HG03139 (cell line): ENCODE data around the gene STARD3.
"Not testable (repeated sequence)": the region's sequence is repeated elsewhere in the genome, so short reads cannot be mapped to it uniquely, and the experiment has no call there.

Experiments used
- ATAC-seq: cut with Tn5 transposase; IDR thresholded peaks from one replicate; pipeline ENCODE4 v1.9.1; 2021; ENCODE audit not compliant: unreplicated experiment

The STARD3 gene

GRCh38 chr17:39687101-39687545 is 50.2 kb downstream of the STARD3 start:
- ATAC-seq, result no peak

- peak; percentile 82 for ATAC-seq
Measured at GRCh38 chr17:39687546-39688474, 50.9 kb downstream of the STARD3 start, which contains the start of gene PGAP3. TSS of gene PGAP3 (minus strand) at chr17:39688057. CDS start at chr17:39688014, 43 bp downstream.

- ATAC-seq, result no peak
Measured at GRCh38 chr17:39688475-39688835, 51.5 kb downstream of the STARD3 start.

GRCh38 chr17:39688945-39689344 is 52.0 kb downstream of the STARD3 start:
- no peak for ATAC-seq

GRCh38 chr17:39694593-39694992 is 57.6 kb downstream of the STARD3 start:
- ATAC-seq, result no peak

GRCh38 chr17:39695089-39695474 is 58.1 kb downstream of the STARD3 start:
- no peak for ATAC-seq

- ATAC-seq, result no peak
Measured at GRCh38 chr17:39696731-39697130, 59.8 kb downstream of the STARD3 start.

- ATAC-seq, result no peak
Measured at GRCh38 chr17:39697961-39698360, 61.0 kb downstream of the STARD3 start.

- not testable (repeated sequence) for ATAC-seq
Measured at GRCh38 chr17:39699157-39699817, 62.3 kb downstream of the STARD3 start.

- no peak for ATAC-seq
Measured at GRCh38 chr17:39699818-39700147, 62.8 kb downstream of the STARD3 start, which contains the start of gene ERBB2. TSS of gene ERBB2 (plus strand) at chr17:39700064. CDS start at chr17:39700239, 175 bp downstream.

- no peak for ATAC-seq
Measured at GRCh38 chr17:39700148-39700987, 63.4 kb downstream of the STARD3 start.

GRCh38 chr17:39701012-39701783 is 64.3 kb downstream of the STARD3 start:
- ATAC-seq, result no peak

GRCh38 chr17:39701784-39702422 is 65.0 kb downstream of the STARD3 start:
- no peak for ATAC-seq

- no peak for ATAC-seq
Measured at GRCh38 chr17:39702901-39703893, 66.3 kb downstream of the STARD3 start.

- no peak for ATAC-seq
Measured at GRCh38 chr17:39703913-39704312, 67.0 kb downstream of the STARD3 start.

GRCh38 chr17:39704821-39705551 is 68.0 kb downstream of the STARD3 start:
- ATAC-seq, result no peak

- no peak for ATAC-seq
Measured at GRCh38 chr17:39705786-39706348, 68.9 kb downstream of the STARD3 start.

- no peak for ATAC-seq
Measured at GRCh38 chr17:39706383-39706782, 69.4 kb downstream of the STARD3 start.
